Fibroblast of upper back skin (primary cell): ENCODE results near the gene KLF3.

Source experiments
- DNase-seq: peaks from one replicate; pipeline ENCODE4 v3.0.0-alpha.2; 2013

The KLF3 gene

GRCh38 chr4:38745881-38746280, 81.9 kb downstream of the KLF3 start:
- DNase-seq: no peak

DNA sequence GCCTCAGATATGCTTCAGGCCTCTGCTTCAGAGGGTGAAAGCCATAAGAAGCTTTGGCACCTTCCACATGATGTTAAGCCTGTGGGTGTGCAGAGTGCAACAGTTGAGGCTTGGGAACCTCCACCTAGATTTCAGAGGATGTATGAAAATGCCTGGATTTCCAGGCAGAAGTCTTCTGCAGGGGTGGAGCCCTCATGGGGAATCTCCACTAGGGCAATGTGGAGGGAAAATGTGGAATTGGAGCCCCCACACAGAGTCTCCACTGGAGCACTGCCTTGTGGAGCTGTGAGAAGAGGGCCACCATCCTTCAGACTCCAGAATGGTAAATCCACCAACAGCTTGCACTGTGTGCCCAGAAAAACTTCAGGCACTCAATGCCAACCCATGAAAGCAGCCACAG, 83.6 kb downstream of the KLF3 start:
- DNase-seq: no peak

- DNase-seq: no peak
These were observed 85.3 kb downstream of the KLF3 start for GRCh38 chr4:38749336-38749735.
